Vagina (tissue), 2 donors: ENCODE measurements around the gene RASGRP2.

Source experiments
- CTCF ChIP-seq, 3 experiments: fragments of 450-650 bp in 2 of 3; fragments of 200-600 bp in 1 of 3; sonication (generic) in 1 of 3; IDR thresholded peaks; one replicate each; pipeline ENCODE4 v1.5.1; 2017 to 2019; ENCODE audit warnings: antibody characterized with exemption in 3 of 3, mild to moderate bottlenecking in 2 of 3, moderate library complexity in 2 of 3
- POLR2A ChIP-seq, 2 donors: fragments of 450-650 bp; IDR thresholded peaks; one replicate each; pipeline ENCODE4 v1.6.1; 2017; ENCODE audit warnings: antibody characterized with exemption in 2 of 2, mild to moderate bottlenecking in 2 of 2, moderate library complexity in 2 of 2
- POLR2AphosphoS5 ChIP-seq, 2 donors: sonication (generic); formaldehyde crosslinking; IDR thresholded peaks; one replicate each; pipeline ENCODE4 v1.9.0; 2017; ENCODE audit warnings: antibody characterized with exemption in 2 of 2, mild to moderate bottlenecking in 2 of 2, low read depth in 1 of 2; ENCODE audit not compliant: insufficient read depth in 1 of 2

GRCh38 chr11:64776875-64777274, 32.9 kb upstream of the RASGRP2 start:
- no peak for TF ChIP-seq CTCF (IDR thresholded peaks at IDR 0.05)
- no peak for TF ChIP-seq POLR2A (IDR thresholded peaks at IDR 0.05)
- TF ChIP-seq POLR2AphosphoS5 (IDR thresholded peaks at IDR 0.05; ENCODE audit: insufficient read depth in 1 of 2, low read depth in 1 of 2): no peak
